GM21717 (cell line): ENCODE data around the gene C19orf67.

ENCODE experiments used
- ATAC-seq: cut with Tn5 transposase; IDR thresholded peaks from one replicate; pipeline ENCODE4 v1.9.1; 2021; ENCODE audit warnings: mild to moderate bottlenecking, moderate library complexity; ENCODE audit not compliant: unreplicated experiment

The C19orf67 gene

GRCh38 chr19:14110650-14111049, 25.1 kb upstream of the C19orf67 start:
- ATAC-seq = no peak

- ATAC-seq = no peak
Measured at GRCh38 chr19:14107581-14108461, 22.2 kb upstream of the C19orf67 start.

GRCh38 chr19:14106840-14107239, 21.3 kb upstream of the C19orf67 start:
- ATAC-seq = no peak

GRCh38 chr19:14105680-14106079, 20.1 kb upstream of the C19orf67 start:
- no peak for ATAC-seq

GRCh38 chr19:14103310-14103709, 17.7 kb upstream of the C19orf67 start:
- no peak for ATAC-seq

GRCh38 chr19:14102756-14103155, 17.2 kb upstream of the C19orf67 start:
- ATAC-seq = no peak

- ATAC-seq = no peak
Measured at GRCh38 chr19:14102102-14102696, 16.6 kb upstream of the C19orf67 start.

GRCh38 chr19:14101003-14101545, 15.5 kb upstream of the C19orf67 start:
- no peak for ATAC-seq

- no peak for ATAC-seq
Measured at GRCh38 chr19:14097532-14098151, 12.1 kb upstream of the C19orf67 start.

GRCh38 chr19:14096272-14096992, 10.8 kb upstream of the C19orf67 start:
- no peak for ATAC-seq

GRCh38 chr19:14094854-14095253, 9.3 kb upstream of the C19orf67 start:
- ATAC-seq = no peak

GRCh38 chr19:14093117-14093823, 7.7 kb upstream of the C19orf67 start:
- ATAC-seq = no peak

GRCh38 chr19:14091813-14092462, 6.4 kb upstream of the C19orf67 start:
- peak; percentile 8 for ATAC-seq

- ATAC-seq = peak; percentile 40
Measured at GRCh38 chr19:14091081-14091812, 5.7 kb upstream of the C19orf67 start.

GRCh38 chr19:14090509-14091080, 5.0 kb upstream of the C19orf67 start, which contains the start of gene SAMD1:
TSS of gene SAMD1 (minus strand) at chr19:14090751.
- peak; percentile 30 for ATAC-seq

- no peak for ATAC-seq
Measured at GRCh38 chr19:14089662-14090508, 4.3 kb upstream of the C19orf67 start.

- ATAC-seq = no peak
Measured at GRCh38 chr19:14089412-14089661, 3.8 kb upstream of the C19orf67 start.
